K562 (cell line): Measurements from ENCODE around the gene GARIN5B.

Experiments used
- ATF6 ChIP-seq: sonication (generic); formaldehyde crosslinking; IDR thresholded peaks from 2 replicates; pipeline ENCODE4 v1.4.0; 2020; ENCODE audit warnings: mild to moderate bottlenecking, missing genetic modification reagents
- BRF2 ChIP-seq: IDR thresholded peaks from 3 replicates; pipeline ENCODE4 v1.6.1; 2011; ENCODE audit warnings: borderline replicate concordance, mild to moderate bottlenecking; ENCODE audit not compliant: insufficient read length, insufficient read depth
- CREM ChIP-seq: IDR thresholded peaks from 2 replicates; pipeline ENCODE4 v1.6.1; 2014; ENCODE audit warnings: antibody characterized with exemption, low read depth
- FOXA3 ChIP-seq, 2 experiments: fragments of 450-650 bp in 1 of 2; sonication (generic) in 1 of 2; formaldehyde crosslinking; IDR thresholded peaks in 1 of 2; conservative IDR thresholded peaks in 1 of 2; 2 replicates each; pipeline versions ENCODE4 v1.4.0 to v1.8.0; 2020 to 2022; ENCODE audit warnings: mild to moderate bottlenecking in 2 of 2, missing genetic modification reagents in 1 of 2
- HDAC2 ChIP-seq: fragments of 450-650 bp; IDR thresholded peaks from 2 replicates; pipeline ENCODE4 v1.6.1; 2016; ENCODE audit warnings: mild to moderate bottlenecking
- HDAC6 ChIP-seq: IDR thresholded peaks from 2 replicates; pipeline ENCODE4 v1.6.1; 2012; ENCODE audit warnings: low read depth, mild to moderate bottlenecking, control low read depth, inconsistent platforms, low read length, moderate library complexity
- KAT7 ChIP-seq: sonication (generic); formaldehyde crosslinking; IDR thresholded peaks from 2 replicates; pipeline ENCODE4 v1.8.0; 2022; ENCODE audit warnings: missing genetic modification reagents, mild to moderate bottlenecking, borderline replicate concordance
- NCOA2 ChIP-seq, 2 experiments: fragments of 450-650 bp; IDR thresholded peaks; 2 replicates each; pipeline ENCODE4 v1.6.1; 2018; ENCODE audit warnings: mild to moderate bottlenecking in 2 of 2, moderate library complexity in 1 of 2; ENCODE audit not compliant: partially characterized antibody in 2 of 2
- PURB ChIP-seq: sonication (generic); formaldehyde crosslinking; IDR thresholded peaks from 2 replicates; pipeline ENCODE4 v1.9.0; 2021; ENCODE audit warnings: low read depth, mild to moderate bottlenecking, missing genetic modification reagents
- RB1 ChIP-seq: fragments of 450-650 bp; IDR thresholded peaks from 2 replicates; pipeline ENCODE4 v1.6.1; 2017; ENCODE audit warnings: low read depth, mild to moderate bottlenecking
- TOE1 ChIP-seq, 2 experiments: fragments of 450-650 bp in 1 of 2; sonication (generic) in 1 of 2; formaldehyde crosslinking in 1 of 2; IDR thresholded peaks; 2 replicates each; pipeline versions ENCODE4 v1.7.1 to v1.8.0; 2016 to 2022; ENCODE audit warnings: borderline replicate concordance in 2 of 2, mild to moderate bottlenecking in 2 of 2, antibody characterized with exemption in 1 of 2, inconsistent platforms in 1 of 2, low read depth in 1 of 2, missing genetic modification reagents in 1 of 2, moderate library complexity in 1 of 2
- USF1 ChIP-seq: sonication (generic); formaldehyde crosslinking; IDR thresholded peaks from 2 replicates; pipeline ENCODE4 v1.9.0; 2022; ENCODE audit warnings: mild to moderate bottlenecking, missing genetic modification reagents
- ZBTB1 ChIP-seq: sonication (generic); formaldehyde crosslinking; IDR thresholded peaks from 2 replicates; pipeline ENCODE4 v1.8.1; 2023; ENCODE audit warnings: missing genetic modification reagents, low read depth, mild to moderate bottlenecking, borderline replicate concordance

- TF ChIP-seq PURB (CRISPR knock-in tag) (no peak), KAT7 (no peak), FOXA3 (CRISPR knock-in tag; conservative IDR thresholded peaks at IDR 0.05 in 1 of 2, IDR thresholded peaks at IDR 0.05 in 1 of 2) (no peak), ZBTB1 (CRISPR knock-in tag) (no peak), BRF2 (no peak), TOE1 (IDR thresholded peaks at IDR 0.05; ENCODE audit: borderline replicate concordance) (no peak), TOE1 (CRISPR knock-in tag; IDR thresholded peaks at IDR 0.05; ENCODE audit: borderline replicate concordance, low read depth) (no peak), ATF6 (CRISPR knock-in tag) (no peak), USF1 (CRISPR knock-in tag) (no peak), HDAC6 (no peak), HDAC2 (no peak), NCOA2 (IDR thresholded peaks at IDR 0.05; ENCODE audit: partially characterized antibody in 2 of 2) (no peak), CREM (no peak), RB1 (no peak)
These were observed 58.1 kb downstream of the GARIN5B start for GRCh38 chr19:55304980-55305379.
